ENCODE results near the gene ZBTB38.

DNA sequence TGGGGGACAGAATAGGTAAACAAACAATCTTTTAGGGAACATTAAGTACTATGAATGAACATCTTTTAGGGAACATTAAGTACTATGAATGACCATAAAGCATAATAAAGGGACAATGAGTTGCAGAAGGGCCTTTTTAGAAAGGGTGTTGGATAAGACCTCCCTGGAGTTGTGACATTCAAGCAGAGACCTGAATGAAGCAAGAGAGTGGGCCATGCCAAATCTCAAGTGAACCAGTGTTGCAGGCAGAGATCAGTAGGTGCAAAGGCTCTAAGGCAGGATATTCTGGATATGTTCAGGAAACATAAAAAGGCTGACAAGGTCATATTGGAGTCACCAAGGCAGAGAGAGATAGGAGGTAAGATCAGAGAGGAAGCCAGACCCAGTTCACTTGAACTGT is 29.4 kb upstream of the ZBTB38 start:
- TF ChIP-seq, protein P1, sequence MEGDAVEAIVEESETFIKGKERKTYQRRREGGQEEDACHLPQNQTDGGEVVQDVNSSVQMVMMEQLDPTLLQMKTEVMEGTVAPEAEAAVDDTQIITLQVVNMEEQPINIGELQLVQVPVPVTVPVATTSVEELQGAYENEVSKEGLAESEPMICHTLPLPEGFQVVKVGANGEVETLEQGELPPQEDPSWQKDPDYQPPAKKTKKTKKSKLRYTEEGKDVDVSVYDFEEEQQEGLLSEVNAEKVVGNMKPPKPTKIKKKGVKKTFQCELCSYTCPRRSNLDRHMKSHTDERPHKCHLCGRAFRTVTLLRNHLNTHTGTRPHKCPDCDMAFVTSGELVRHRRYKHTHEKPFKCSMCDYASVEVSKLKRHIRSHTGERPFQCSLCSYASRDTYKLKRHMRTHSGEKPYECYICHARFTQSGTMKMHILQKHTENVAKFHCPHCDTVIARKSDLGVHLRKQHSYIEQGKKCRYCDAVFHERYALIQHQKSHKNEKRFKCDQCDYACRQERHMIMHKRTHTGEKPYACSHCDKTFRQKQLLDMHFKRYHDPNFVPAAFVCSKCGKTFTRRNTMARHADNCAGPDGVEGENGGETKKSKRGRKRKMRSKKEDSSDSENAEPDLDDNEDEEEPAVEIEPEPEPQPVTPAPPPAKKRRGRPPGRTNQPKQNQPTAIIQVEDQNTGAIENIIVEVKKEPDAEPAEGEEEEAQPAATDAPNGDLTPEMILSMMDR (IDR thresholded peaks at IDR 0.05), result no peak
- TF ChIP-seq SP1 (CRISPR knock-in tag; conservative IDR thresholded peaks at IDR 0.05) (no peak), TEAD4 (CRISPR knock-in tag; IDR thresholded peaks at IDR 0.05) (no peak), TCF7 (CRISPR knock-in tag; IDR thresholded peaks at IDR 0.05; ENCODE audit: low read depth) (no peak), EMX1 (CRISPR knock-in tag; IDR thresholded peaks at IDR 0.05) (no peak)
- TF ChIP-seq, protein P2, sequence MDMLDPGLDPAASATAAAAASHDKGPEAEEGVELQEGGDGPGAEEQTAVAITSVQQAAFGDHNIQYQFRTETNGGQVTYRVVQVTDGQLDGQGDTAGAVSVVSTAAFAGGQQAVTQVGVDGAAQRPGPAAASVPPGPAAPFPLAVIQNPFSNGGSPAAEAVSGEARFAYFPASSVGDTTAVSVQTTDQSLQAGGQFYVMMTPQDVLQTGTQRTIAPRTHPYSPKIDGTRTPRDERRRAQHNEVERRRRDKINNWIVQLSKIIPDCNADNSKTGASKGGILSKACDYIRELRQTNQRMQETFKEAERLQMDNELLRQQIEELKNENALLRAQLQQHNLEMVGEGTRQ (CRISPR knock-in tag; IDR thresholded peaks at IDR 0.05), result no peak
- TF ChIP-seq, protein P3, sequence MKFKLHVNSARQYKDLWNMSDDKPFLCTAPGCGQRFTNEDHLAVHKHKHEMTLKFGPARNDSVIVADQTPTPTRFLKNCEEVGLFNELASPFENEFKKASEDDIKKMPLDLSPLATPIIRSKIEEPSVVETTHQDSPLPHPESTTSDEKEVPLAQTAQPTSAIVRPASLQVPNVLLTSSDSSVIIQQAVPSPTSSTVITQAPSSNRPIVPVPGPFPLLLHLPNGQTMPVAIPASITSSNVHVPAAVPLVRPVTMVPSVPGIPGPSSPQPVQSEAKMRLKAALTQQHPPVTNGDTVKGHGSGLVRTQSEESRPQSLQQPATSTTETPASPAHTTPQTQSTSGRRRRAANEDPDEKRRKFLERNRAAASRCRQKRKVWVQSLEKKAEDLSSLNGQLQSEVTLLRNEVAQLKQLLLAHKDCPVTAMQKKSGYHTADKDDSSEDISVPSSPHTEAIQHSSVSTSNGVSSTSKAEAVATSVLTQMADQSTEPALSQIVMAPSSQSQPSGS (CRISPR knock-in tag; IDR thresholded peaks at IDR 0.05; ENCODE audit: borderline replicate concordance, low read depth), result no peak
- TF ChIP-seq, protein P4, sequence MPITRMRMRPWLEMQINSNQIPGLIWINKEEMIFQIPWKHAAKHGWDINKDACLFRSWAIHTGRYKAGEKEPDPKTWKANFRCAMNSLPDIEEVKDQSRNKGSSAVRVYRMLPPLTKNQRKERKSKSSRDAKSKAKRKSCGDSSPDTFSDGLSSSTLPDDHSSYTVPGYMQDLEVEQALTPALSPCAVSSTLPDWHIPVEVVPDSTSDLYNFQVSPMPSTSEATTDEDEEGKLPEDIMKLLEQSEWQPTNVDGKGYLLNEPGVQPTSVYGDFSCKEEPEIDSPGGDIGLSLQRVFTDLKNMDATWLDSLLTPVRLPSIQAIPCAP (CRISPR knock-in tag; IDR thresholded peaks at IDR 0.05), result no peak
